SK-N-SH treated with all-trans-retinoic acid at 6 μM for 48 hours (cell line): ENCODE data around the gene OR5A2.

Experiments
- BACH2 ChIP-seq: fragments of 250-450 bp; sonication (Bioruptor Pico); IDR thresholded peaks from 2 replicates; pipeline ENCODE4 v1.9.0; 2021; ENCODE audit warnings: mild to moderate bottlenecking, borderline replicate concordance
- ESRRG ChIP-seq: fragments of 250-450 bp; sonication (Bioruptor Pico); IDR thresholded peaks from 2 replicates; pipeline ENCODE4 v1.6.1; 2021; ENCODE audit warnings: mild to moderate bottlenecking
- ISL1 ChIP-seq: fragments of 250-450 bp; sonication (Bioruptor Pico); IDR thresholded peaks from 2 replicates; pipeline ENCODE4 v2.1.2; 2022; ENCODE audit warnings: mild to moderate bottlenecking, moderate library complexity
- OSR1 ChIP-seq: fragments of 250-450 bp; sonication (Bioruptor Pico); IDR thresholded peaks from 2 replicates; pipeline ENCODE4 v1.8.0; 2022; ENCODE audit warnings: moderate library complexity, mild to moderate bottlenecking, inconsistent platforms
- PATZ1 ChIP-seq: fragments of 250-450 bp; sonication (Bioruptor Pico); IDR thresholded peaks from 2 replicates; pipeline ENCODE4 v1.8.0; 2020; ENCODE audit warnings: mild to moderate bottlenecking, moderate library complexity, borderline replicate concordance
- RARB ChIP-seq: fragments of 250-450 bp; sonication (Bioruptor Pico); IDR thresholded peaks from 2 replicates; pipeline ENCODE4 v1.8.0; 2021; ENCODE audit warnings: mild to moderate bottlenecking, moderate library complexity
- ZFP3 ChIP-seq: fragments of 250-450 bp; sonication (Bioruptor Pico); IDR thresholded peaks from 2 replicates; pipeline ENCODE4 v1.5.0; 2020; ENCODE audit warnings: mild to moderate bottlenecking, moderate library complexity
- ZFP30 ChIP-seq: fragments of 450-650 bp; formaldehyde crosslinking; IDR thresholded peaks from 2 replicates; pipeline ENCODE4 v1.5.0; 2022; ENCODE audit warnings: mild to moderate bottlenecking, moderate library complexity

GRCh38 chr11:59415111-59415510, 11.1 kb downstream of the OR5A2 start:
- TF ChIP-seq ZFP3 (CRISPR knock-in tag) (no peak), PATZ1 (CRISPR knock-in tag) (no peak), ZFP30 (CRISPR knock-in tag) (no peak), ISL1 (CRISPR knock-in tag) (no peak), OSR1 (CRISPR knock-in tag) (no peak), RARB (CRISPR knock-in tag) (no peak), BACH2 (CRISPR knock-in tag) (no peak), ESRRG (CRISPR knock-in tag) (no peak)
